Measurements from ENCODE around the gene IER5L. TPM values are rescaled to one million over a fixed set of nuclear protein-coding genes. Genes with fewer than 3 reads are reported as not detected.

IER5L gene
- total RNA-seq, 2 donors from 2014 or later: 6.8 to 8.1 TPM

- H3K36me3 Mint-ChIP-seq (ENCODE audit: low read depth): no peaks in the 10 kb centered on the region
- H3K4me3 Mint-ChIP-seq: peak overlapping the region; percentile 80
- peak; percentile 94 for DNase-seq
- H3K27ac Mint-ChIP-seq: peak overlapping the region; percentile 93
- peaks cover 26% of the 10 kb centered on the region for H3K27me3 ChIP-seq (ENCODE audit: control insufficient read depth, insufficient read depth, low read length, poor library complexity, severe bottlenecking)
- peaks cover 45% of the 10 kb centered on the region for H3K27me3 Mint-ChIP-seq (ENCODE audit: insufficient read depth)
- no peaks in the 10 kb centered on the region for H3K9me3 ChIP-seq (ENCODE audit: control insufficient read depth, low read length)
- H3K4me3 ChIP-seq (ENCODE audit: low read length): peak overlapping the region; percentile 90
- H3K27ac ChIP-seq (ENCODE audit: low read depth, low read length): peak overlapping the region; percentile 84
- no peaks in the 10 kb centered on the region for H3K9me3 Mint-ChIP-seq
- TF ChIP-seq CTCF (conservative IDR thresholded peaks at IDR 0.05): no peak
- peaks cover 23% of the 10 kb centered on the region for H3K4me1 Mint-ChIP-seq
- H3K36me3 ChIP-seq (ENCODE audit: control insufficient read depth, insufficient read depth, low read length): no peaks in the 10 kb centered on the region
- H3K4me1 ChIP-seq (ENCODE audit: control insufficient read depth, insufficient read depth, low read length): peaks cover 13% of the 10 kb centered on the region
- WGBS, 2 experiments (ENCODE audit: insufficient coverage in 1 of 2, insufficient read length in 1 of 2): 0% methylated on average over 18 to 44 of the region's 47 CpGs
- H3K9ac ChIP-seq (ENCODE audit: extremely low read depth, low read length, poor library complexity, severe bottlenecking): peak overlapping the region; percentile 63
Observed at GRCh38 chr9:129175825-129176633, 2.0 kb downstream of the IER5L start.

- Mint-ChIP-seq H3K27me3 (ENCODE audit: insufficient read depth) (peaks cover 39% of the 10 kb centered on the region), H3K4me3 (peak overlapping the region; percentile 80), H3K27ac (peak overlapping the region; percentile 93), H3K9me3 (no peaks in the 10 kb centered on the region), H3K36me3 (ENCODE audit: low read depth) (no peaks in the 10 kb centered on the region), H3K4me1 (peaks cover 26% of the 10 kb centered on the region)
- Histone ChIP-seq H3K27me3 (ENCODE audit: control insufficient read depth, insufficient read depth, low read length, poor library complexity, severe bottlenecking) (peaks cover 21% of the 10 kb centered on the region), H3K27ac (ENCODE audit: low read depth, low read length) (peak overlapping the region; percentile 84), H3K4me3 (ENCODE audit: low read length) (peak overlapping the region; percentile 90), H3K4me1 (ENCODE audit: control insufficient read depth, insufficient read depth, low read length) (peaks cover 14% of the 10 kb centered on the region), H3K9ac (ENCODE audit: extremely low read depth, low read length, poor library complexity, severe bottlenecking) (peak overlapping the region; percentile 31), H3K36me3 (ENCODE audit: control insufficient read depth, insufficient read depth, low read length) (no peaks in the 10 kb centered on the region), H3K9me3 (ENCODE audit: control insufficient read depth, low read length) (no peaks in the 10 kb centered on the region)
- TF ChIP-seq CTCF (conservative IDR thresholded peaks at IDR 0.05): no peak
- WGBS, 2 experiments (ENCODE audit: insufficient coverage in 1 of 2, insufficient read length in 1 of 2): 0 to 3% methylated on average over 1 to 10 of the region's 10 CpGs
- DNase-seq: no peak
Observed at GRCh38 chr9:129175515-129175824, 2.6 kb downstream of the IER5L start.

- Mint-ChIP-seq H3K4me3 (peak overlapping the region; percentile 80), H3K4me1 (peaks cover 29% of the 10 kb centered on the region), H3K9me3 (no peaks in the 10 kb centered on the region), H3K27ac (peak overlapping the region; percentile 93), H3K36me3 (ENCODE audit: low read depth) (no peaks in the 10 kb centered on the region), H3K27me3 (ENCODE audit: insufficient read depth) (peaks cover 34% of the 10 kb centered on the region)
- Histone ChIP-seq H3K9me3 (ENCODE audit: control insufficient read depth, low read length) (no peaks in the 10 kb centered on the region), H3K27ac (ENCODE audit: low read depth, low read length) (peak overlapping the region; percentile 84), H3K36me3 (ENCODE audit: control insufficient read depth, insufficient read depth, low read length) (no peaks in the 10 kb centered on the region), H3K4me3 (ENCODE audit: low read length) (peak overlapping the region; percentile 90), H3K4me1 (ENCODE audit: control insufficient read depth, insufficient read depth, low read length) (peaks cover 15% of the 10 kb centered on the region), H3K27me3 (ENCODE audit: control insufficient read depth, insufficient read depth, low read length, poor library complexity, severe bottlenecking) (peaks cover 18% of the 10 kb centered on the region), H3K9ac (ENCODE audit: extremely low read depth, low read length, poor library complexity, severe bottlenecking) (peak overlapping the region; percentile 66)
- WGBS, 2 experiments (ENCODE audit: insufficient coverage in 1 of 2, insufficient read length in 1 of 2): 4 to 7% methylated on average over 4 to 46 of the region's 53 CpGs
- no peak for TF ChIP-seq CTCF (conservative IDR thresholded peaks at IDR 0.05)
- DNase-seq: peak; percentile 85
Observed at GRCh38 chr9:129174724-129175514, 3.1 kb downstream of the IER5L start.

Data from endodermal cell (in vitro differentiated cells).